ENCODE results near the gene PDSS2.

PDSS2 gene

GRCh38 chr6:107246249-107246971 lies 213.0 kb downstream of the PDSS2 start:
- H3K14ac ChIP-seq (ENCODE audit: low read length in 2 of 2), result no peak overlapping the region
- DNase-seq, result no peak
- H2BK12ac ChIP-seq (ENCODE audit: low read length in 2 of 2), result no peak overlapping the region
- H2BK5ac ChIP-seq (ENCODE audit: low read depth, low read length, poor library complexity, severe bottlenecking), result no peak overlapping the region
- H3K4me3 ChIP-seq (ENCODE audit: insufficient read depth in 1 of 2, low read depth in 1 of 2, low read length in 2 of 2), result no peak overlapping the region
- H2BK15ac ChIP-seq (ENCODE audit: low read depth, poor library complexity, severe bottlenecking), result no peak overlapping the region
- H3K18ac ChIP-seq (ENCODE audit: low read depth in 1 of 2, low read length in 2 of 2), result no peak overlapping the region
- H3K23ac ChIP-seq (ENCODE audit: low read length in 2 of 2), result no peak overlapping the region
- H3K27me3 ChIP-seq (ENCODE audit: control insufficient read depth in 1 of 2, insufficient read depth in 1 of 2, low read length in 2 of 2), result no peaks in the 10 kb centered on the region
- no peaks in the 10 kb centered on the region for H3K79me1 ChIP-seq (replicated peaks; ENCODE audit: low read length, poor library complexity, severe bottlenecking)
- H3K4ac ChIP-seq (ENCODE audit: low read depth in 1 of 2, low read length in 2 of 2), result no peak overlapping the region
- no peak overlapping the region for H3K4me2 ChIP-seq (ENCODE audit: low read length, poor library complexity, severe bottlenecking)
- no peaks in the 10 kb centered on the region for H3K9me3 ChIP-seq (ENCODE audit: control insufficient read depth, low read length)
- no peak overlapping the region for H4K91ac ChIP-seq (ENCODE audit: low read length)
- no peak overlapping the region for H2BK120ac ChIP-seq (ENCODE audit: low read depth, low read length)
- no peak overlapping the region for H2AFZ ChIP-seq (ENCODE audit: low read depth, low read length)
- no peak overlapping the region for H4K8ac ChIP-seq (ENCODE audit: low read length)
- peaks cover 0 to 4% of the 10 kb centered on the region in 2 experiments for H3K36me3 ChIP-seq (ENCODE audit: control insufficient read depth in 1 of 2, insufficient read depth in 2 of 2, low read depth in 1 of 2, low read length in 2 of 2)
- no peaks in the 10 kb centered on the region for H3K4me1 ChIP-seq (ENCODE audit: control insufficient read depth, insufficient read depth, low read depth, low read length)
- no peak overlapping the region for H3K9ac ChIP-seq (ENCODE audit: low read length)
- H2AK5ac ChIP-seq (ENCODE audit: low read length, severe bottlenecking), result no peak overlapping the region
- no CpG with 5 or more reads among the region's 3 CpGs for WGBS
- no peak overlapping the region for H3K27ac ChIP-seq (ENCODE audit: low read length, poor library complexity, severe bottlenecking)

- Histone ChIP-seq H3K4me3 (ENCODE audit: insufficient read depth in 1 of 2, low read depth in 1 of 2, low read length in 2 of 2) (no peak overlapping the region), H2BK12ac (ENCODE audit: low read length in 2 of 2) (no peak overlapping the region), H3K4me1 (ENCODE audit: control insufficient read depth, insufficient read depth, low read depth, low read length) (no peaks in the 10 kb centered on the region), H2BK120ac (ENCODE audit: low read depth, low read length) (no peak overlapping the region), H2BK5ac (ENCODE audit: low read depth, low read length, poor library complexity, severe bottlenecking) (no peak overlapping the region), H2AFZ (ENCODE audit: low read depth, low read length) (no peak overlapping the region), H3K36me3 (ENCODE audit: control insufficient read depth in 1 of 2, insufficient read depth in 2 of 2, low read depth in 1 of 2, low read length in 2 of 2) (peaks cover 0 to 4% of the 10 kb centered on the region in 2 experiments), H3K9me3 (ENCODE audit: control insufficient read depth, low read length) (no peaks in the 10 kb centered on the region), H3K23ac (ENCODE audit: low read length in 2 of 2) (no peak overlapping the region), H2BK15ac (ENCODE audit: low read depth, poor library complexity, severe bottlenecking) (no peak overlapping the region), H3K27ac (ENCODE audit: low read length, poor library complexity, severe bottlenecking) (no peak overlapping the region), H2AK5ac (ENCODE audit: low read length, severe bottlenecking) (no peak overlapping the region), H3K18ac (ENCODE audit: low read depth in 1 of 2, low read length in 2 of 2) (no peak overlapping the region), H3K79me1 (replicated peaks; ENCODE audit: low read length, poor library complexity, severe bottlenecking) (no peaks in the 10 kb centered on the region), H3K9ac (ENCODE audit: low read length) (no peak overlapping the region), H3K27me3 (ENCODE audit: control insufficient read depth in 1 of 2, insufficient read depth in 1 of 2, low read length in 2 of 2) (no peaks in the 10 kb centered on the region), H3K4ac (ENCODE audit: low read depth in 1 of 2, low read length in 2 of 2) (no peak overlapping the region), H3K14ac (ENCODE audit: low read length in 2 of 2) (no peak overlapping the region), H4K8ac (ENCODE audit: low read length) (no peak overlapping the region), H3K4me2 (ENCODE audit: low read length, poor library complexity, severe bottlenecking) (no peak overlapping the region), H4K91ac (ENCODE audit: low read length) (no peak overlapping the region)
- 90% methylated on average over 4 of the region's 4 CpGs for WGBS
- no peak for DNase-seq
Observed at GRCh38 chr6:107244742-107245480, 214.5 kb downstream of the PDSS2 start.

DNA sequence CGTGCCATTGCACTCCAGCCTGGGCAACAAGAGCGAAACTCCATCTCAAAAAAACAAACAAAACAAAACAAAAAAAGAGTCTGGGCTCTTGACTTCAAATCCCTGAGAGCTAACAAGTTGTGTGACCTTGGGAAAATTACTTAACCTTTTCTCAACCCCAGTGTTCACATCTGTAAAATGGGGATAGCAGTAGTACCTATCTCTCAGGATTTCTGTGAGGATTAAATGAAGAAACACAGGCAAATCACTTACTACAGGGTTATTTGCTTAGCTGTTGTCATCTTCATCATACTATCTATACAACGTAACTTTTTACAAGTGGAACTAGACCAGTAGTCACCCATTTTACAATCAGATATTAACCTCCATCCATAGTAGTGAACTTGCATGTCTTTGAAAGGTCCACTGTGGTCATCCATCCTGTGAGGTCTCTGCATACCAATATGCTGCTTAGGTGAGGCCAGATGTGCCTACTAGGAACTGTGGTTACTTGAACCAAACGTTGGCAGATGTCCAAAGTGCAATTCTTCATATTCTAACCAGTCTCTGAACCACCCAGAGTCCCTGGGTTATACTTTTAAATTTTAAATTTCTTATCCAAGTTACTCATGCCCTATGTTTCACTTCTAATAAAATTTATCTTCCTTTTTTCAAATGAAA lies 215.2 kb downstream of the PDSS2 start:
- H3K4me2 ChIP-seq (ENCODE audit: low read length, poor library complexity, severe bottlenecking), result no peak overlapping the region
- no peaks in the 10 kb centered on the region for H3K79me1 ChIP-seq (replicated peaks; ENCODE audit: low read length, poor library complexity, severe bottlenecking)
- H2AFZ ChIP-seq (ENCODE audit: low read depth, low read length), result no peak overlapping the region

DNA sequence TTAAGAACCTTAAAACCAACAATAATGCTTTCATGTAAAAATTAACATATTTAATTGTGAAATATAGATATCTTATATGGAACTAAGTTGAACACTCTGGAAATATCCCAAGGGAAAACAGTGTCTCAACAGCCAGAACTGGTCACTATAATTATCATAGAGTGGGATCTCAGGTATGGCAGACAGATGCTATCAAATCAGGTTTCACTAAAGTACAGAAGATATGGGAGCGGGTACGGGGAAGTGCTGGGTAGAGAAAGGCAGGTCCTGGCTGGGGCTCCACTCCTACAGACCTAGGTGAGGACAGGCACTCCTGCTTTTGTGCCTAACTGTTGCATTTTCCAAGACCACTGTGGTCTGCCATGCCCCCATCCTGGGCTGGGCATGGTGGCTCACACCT lies 215.9 kb downstream of the PDSS2 start:
- 98% methylated on average over 2 of the region's 2 CpGs for whole genome bisulfite sequencing

More for the DNA sequence above, 215.2 kb downstream of the PDSS2 start:
- Histone ChIP-seq H3K9ac (ENCODE audit: low read length) (no peak overlapping the region), H3K9me3 (ENCODE audit: control insufficient read depth, low read length) (no peaks in the 10 kb centered on the region), H2BK15ac (ENCODE audit: low read depth, poor library complexity, severe bottlenecking) (no peak overlapping the region), H3K18ac (ENCODE audit: low read depth in 1 of 2, low read length in 2 of 2) (no peak overlapping the region), H3K23ac (ENCODE audit: low read length in 2 of 2) (no peak overlapping the region), H3K27ac (ENCODE audit: low read length, poor library complexity, severe bottlenecking) (no peak overlapping the region), H3K14ac (ENCODE audit: low read length in 2 of 2) (no peak overlapping the region), H4K91ac (ENCODE audit: low read length) (no peak overlapping the region), H2BK120ac (ENCODE audit: low read depth, low read length) (no peak overlapping the region), H3K4me3 (ENCODE audit: insufficient read depth in 1 of 2, low read depth in 1 of 2, low read length in 2 of 2) (no peak overlapping the region), H3K4ac (ENCODE audit: low read depth in 1 of 2, low read length in 2 of 2) (no peak overlapping the region), H2BK12ac (ENCODE audit: low read length in 2 of 2) (no peak overlapping the region), H2AK5ac (ENCODE audit: low read length, severe bottlenecking) (no peak overlapping the region), H2BK5ac (ENCODE audit: low read depth, low read length, poor library complexity, severe bottlenecking) (no peak overlapping the region), H3K4me1 (ENCODE audit: control insufficient read depth, insufficient read depth, low read depth, low read length) (no peaks in the 10 kb centered on the region), H3K36me3 (ENCODE audit: control insufficient read depth in 1 of 2, insufficient read depth in 2 of 2, low read depth in 1 of 2, low read length in 2 of 2) (peaks cover 0 to 4% of the 10 kb centered on the region in 2 experiments), H4K8ac (ENCODE audit: low read length) (no peak overlapping the region), H3K27me3 (ENCODE audit: control insufficient read depth in 1 of 2, insufficient read depth in 1 of 2, low read length in 2 of 2) (no peaks in the 10 kb centered on the region)
- 94% methylated on average over 2 of the region's 4 CpGs for WGBS
- no peak for DNase-seq

More for the DNA sequence above, 215.9 kb downstream of the PDSS2 start:
- no peak overlapping the region for H2BK15ac ChIP-seq (ENCODE audit: low read depth, poor library complexity, severe bottlenecking)
- no peaks in the 10 kb centered on the region for H3K27me3 ChIP-seq (ENCODE audit: control insufficient read depth in 1 of 2, insufficient read depth in 1 of 2, low read length in 2 of 2)
- peak overlapping the region in 1 of 2 experiments; percentile 48 for H3K18ac ChIP-seq (ENCODE audit: low read depth in 1 of 2, low read length in 2 of 2)
- no peaks in the 10 kb centered on the region for H3K79me1 ChIP-seq (replicated peaks; ENCODE audit: low read length, poor library complexity, severe bottlenecking)
- H3K4me1 ChIP-seq (ENCODE audit: control insufficient read depth, insufficient read depth, low read depth, low read length), result no peaks in the 10 kb centered on the region
- no peak overlapping the region for H2BK120ac ChIP-seq (ENCODE audit: low read depth, low read length)
- H3K9me3 ChIP-seq (ENCODE audit: control insufficient read depth, low read length), result no peaks in the 10 kb centered on the region
- no peak overlapping the region for H3K4me3 ChIP-seq (ENCODE audit: insufficient read depth in 1 of 2, low read depth in 1 of 2, low read length in 2 of 2)
- H3K4ac ChIP-seq (ENCODE audit: low read depth in 1 of 2, low read length in 2 of 2), result no peak overlapping the region
- H4K8ac ChIP-seq (ENCODE audit: low read length), result no peak overlapping the region
- no peak overlapping the region for H3K4me2 ChIP-seq (ENCODE audit: low read length, poor library complexity, severe bottlenecking)
- no peak overlapping the region for H2BK5ac ChIP-seq (ENCODE audit: low read depth, low read length, poor library complexity, severe bottlenecking)
- no peak overlapping the region for H2AK5ac ChIP-seq (ENCODE audit: low read length, severe bottlenecking)
- no peak for DNase-seq
- H3K9ac ChIP-seq (ENCODE audit: low read length), result no peak overlapping the region
- H2AFZ ChIP-seq (ENCODE audit: low read depth, low read length), result no peak overlapping the region
- H3K14ac ChIP-seq (ENCODE audit: low read length in 2 of 2), result no peak overlapping the region
- peaks cover 0 to 4% of the 10 kb centered on the region in 2 experiments for H3K36me3 ChIP-seq (ENCODE audit: control insufficient read depth in 1 of 2, insufficient read depth in 2 of 2, low read depth in 1 of 2, low read length in 2 of 2)
- no peak overlapping the region for H3K27ac ChIP-seq (ENCODE audit: low read length, poor library complexity, severe bottlenecking)
- no peak overlapping the region for H2BK12ac ChIP-seq (ENCODE audit: low read length in 2 of 2)
- H3K23ac ChIP-seq (ENCODE audit: low read length in 2 of 2), result no peak overlapping the region
- no peak overlapping the region for H4K91ac ChIP-seq (ENCODE audit: low read length)
